Stimulated activated CD4-positive, alpha-beta T cell treated with anti-CD3 and anti-CD28 coated beads, Interleukin-2, amount 100 ng/mL, for 24 hours (primary cell): ENCODE measurements around the gene DVL1.
A peak's percentile ranks its signal among the peaks of the same experiment; 100 is the strongest.
"Not testable (repeated sequence)": the region's sequence is repeated elsewhere in the genome, so short reads cannot be mapped to it uniquely, and the experiment has no call there.

Experiments
- DNase-seq, 2 donors: peaks; one replicate each; pipeline ENCODE4 v3.0.0-alpha.2; 2020

Gene DVL1

GRCh38 chr1:1373051-1373814 lies 24.0 kb upstream of the DVL1 start:
- DNase-seq: no peak

- peak; percentile 85 to 86 for DNase-seq
Measured at GRCh38 chr1:1371746-1372711, 22.8 kb upstream of the DVL1 start.

GRCh38 chr1:1371364-1371745 lies 22.1 kb upstream of the DVL1 start:
- no peak for DNase-seq

- no peak for DNase-seq
Measured at GRCh38 chr1:1370771-1371300, 21.6 kb upstream of the DVL1 start.

- DNase-seq: not testable (repeated sequence)
Measured at GRCh38 chr1:1370094-1370493, 20.9 kb upstream of the DVL1 start.

- DNase-seq: no peak
Measured at GRCh38 chr1:1367315-1367714, 18.1 kb upstream of the DVL1 start.

GRCh38 chr1:1366699-1367066 lies 17.5 kb upstream of the DVL1 start:
- DNase-seq: no peak

- DNase-seq: no peak
Measured at GRCh38 chr1:1365875-1366698, 16.9 kb upstream of the DVL1 start.

GRCh38 chr1:1364266-1364665 lies 15.0 kb upstream of the DVL1 start:
- no peak for DNase-seq

- DNase-seq: no peak
Measured at GRCh38 chr1:1361982-1362423, 12.8 kb upstream of the DVL1 start.

GRCh38 chr1:1361233-1361981 lies 12.2 kb upstream of the DVL1 start:
- DNase-seq: no peak

GRCh38 chr1:1360506-1361169 lies 11.4 kb upstream of the DVL1 start:
- no peak for DNase-seq

- DNase-seq: no peak
Measured at GRCh38 chr1:1359664-1360468, 10.6 kb upstream of the DVL1 start.

- no peak for DNase-seq
Measured at GRCh38 chr1:1359308-1359663, 10.1 kb upstream of the DVL1 start.

GRCh38 chr1:1358433-1359271 lies 9.4 kb upstream of the DVL1 start, which contains the start of gene MXRA8:
Gene MXRA8 (minus strand): TSS chr1:1358555. CDS start chr1:1358504, 51 bp downstream.
- DNase-seq: no peak

GRCh38 chr1:1357871-1358432 lies 8.7 kb upstream of the DVL1 start:
- no peak for DNase-seq

GRCh38 chr1:1356796-1357401 lies 7.7 kb upstream of the DVL1 start:
- no peak for DNase-seq

- DNase-seq: no peak
Measured at GRCh38 chr1:1356166-1356795, 7.1 kb upstream of the DVL1 start.
